WTC11 (cell line): ENCODE results near the gene PRR15L. TPM values are rescaled to one million over a fixed set of nuclear protein-coding genes. Genes with fewer than 3 reads are reported as not detected.

Experiments
- ATAC-seq: fragments of 200-7000 bp; cut with Tn5 transposase; 2 replicates; pipeline ENCODE4 v1.10.0; 2021; ENCODE audit warnings: mild to moderate bottlenecking, moderate library complexity
- CTCF ChIA-PET: fragments of 300-600 bp; sonication (Branson Sonifier 250); formaldehyde crosslinking; loops from one replicate; lab custom pipeline; 2021; ENCODE audit warnings: antibody characterized with exemption; lab: Charles Lee
- POLR2A ChIA-PET: fragments of 350-600 bp; sonication (Branson Sonifier 250); formaldehyde crosslinking; loops from one replicate; lab custom pipeline; 2021; ENCODE audit warnings: antibody characterized with exemption; lab: Charles Lee
- DNase-seq: peaks from one replicate; pipeline ENCODE4 v3.0.0; 2021; ENCODE audit warnings: low spot score
- H3K27ac Mint-ChIP-seq: 2 replicates; pipeline ENCODE4 v1.8.0; 2021; ENCODE audit warnings: mixed read lengths
- H3K27me3 Mint-ChIP-seq: 2 replicates; pipeline ENCODE4 v1.8.0; 2021; ENCODE audit warnings: low read depth, mild to moderate bottlenecking, moderate library complexity, mixed read lengths
- H3K36me3 Mint-ChIP-seq: 2 replicates; pipeline ENCODE4 v1.8.0; 2021; ENCODE audit warnings: mixed read lengths
- H3K4me1 Mint-ChIP-seq: 2 replicates; pipeline ENCODE4 v1.8.0; 2022; ENCODE audit warnings: mixed read lengths
- H3K4me3 Mint-ChIP-seq: 2 replicates; pipeline ENCODE4 v1.8.0; 2021; ENCODE audit warnings: mild to moderate bottlenecking, moderate library complexity, mixed read lengths
- H3K9me3 Mint-ChIP-seq: 2 replicates; pipeline ENCODE4 v1.8.0; 2021; ENCODE audit warnings: mixed read lengths
- ATF3 ChIP-seq: sonication (generic); formaldehyde crosslinking; conservative IDR thresholded peaks from 2 replicates; pipeline ENCODE4 v1.8.1; 2022; ENCODE audit warnings: mild to moderate bottlenecking, missing genetic modification reagents
- CBFB ChIP-seq: sonication (generic); formaldehyde crosslinking; IDR thresholded peaks from 2 replicates; pipeline ENCODE4 v1.8.1; 2022; ENCODE audit warnings: mild to moderate bottlenecking, low read depth, missing genetic modification reagents
- E2F1 ChIP-seq: sonication (generic); formaldehyde crosslinking; IDR thresholded peaks from 2 replicates; pipeline ENCODE4 v1.8.0; 2022; ENCODE audit warnings: mild to moderate bottlenecking, missing genetic modification reagents
- E2F5 ChIP-seq: sonication (generic); formaldehyde crosslinking; IDR thresholded peaks from 2 replicates; pipeline ENCODE4 v1.8.1; 2022; ENCODE audit warnings: mild to moderate bottlenecking, moderate library complexity, missing genetic modification reagents
- FOXJ3 ChIP-seq: sonication (generic); formaldehyde crosslinking; IDR thresholded peaks from 2 replicates; pipeline ENCODE4 v1.9.0; 2021; ENCODE audit warnings: missing genetic modification reagents, mild to moderate bottlenecking, borderline replicate concordance
- HMGA2 ChIP-seq: fragments of 250-450 bp; sonication (Bioruptor Pico); IDR thresholded peaks from 2 replicates; pipeline ENCODE4 v1.4.0; 2021; ENCODE audit warnings: mild to moderate bottlenecking, moderate library complexity
- JAZF1 ChIP-seq: fragments of 250-450 bp; sonication (Bioruptor Pico); IDR thresholded peaks from 2 replicates; pipeline ENCODE4 v1.9.0; 2021; ENCODE audit warnings: moderate library complexity, mild to moderate bottlenecking, inconsistent platforms
- JUN ChIP-seq: sonication (generic); formaldehyde crosslinking; IDR thresholded peaks from 2 replicates; pipeline ENCODE4 v1.8.0; 2023; ENCODE audit warnings: mild to moderate bottlenecking, missing genetic modification reagents
- MYBL2 ChIP-seq: sonication (generic); formaldehyde crosslinking; IDR thresholded peaks from 2 replicates; pipeline ENCODE4 v1.8.1; 2023; ENCODE audit warnings: mild to moderate bottlenecking, moderate library complexity, missing genetic modification reagents
- ZBTB21 ChIP-seq: sonication (generic); formaldehyde crosslinking; IDR thresholded peaks from 2 replicates; pipeline ENCODE4 v1.8.1; 2023; ENCODE audit warnings: mild to moderate bottlenecking, missing genetic modification reagents, borderline replicate concordance
- ZNF281 ChIP-seq: sonication (generic); formaldehyde crosslinking; IDR thresholded peaks from 2 replicates; pipeline ENCODE4 v1.8.0; 2023; ENCODE audit warnings: mild to moderate bottlenecking, missing genetic modification reagents
- ZNF532 ChIP-seq: fragments of 250-450 bp; sonication (Bioruptor Pico); IDR thresholded peaks from 2 replicates; pipeline ENCODE4 v1.9.0; 2021; ENCODE audit warnings: mild to moderate bottlenecking, borderline replicate concordance
- total RNA-seq: library from RNA; stranded (reverse); gene quantifications from 3 replicates; pipeline ENCODE4 v1.2.3, GENCODE V29; 2021

Gene PRR15L
- total RNA-seq, 1 experiment from 2014 or later, result 0.59 TPM

GRCh38 chr17:47906443-47906842 lies 51.2 kb downstream of the PRR15L start:
- H3K4me1 Mint-ChIP-seq, result peaks cover 29% of the 10 kb centered on the region
- H3K36me3 Mint-ChIP-seq, result peaks cover 3% of the 10 kb centered on the region; the same call in 1 of the 2 replicates
- H3K9me3 Mint-ChIP-seq, result no peaks in the 10 kb centered on the region
- 0 out of 2 replicates have a peak overlapping the region, but pooled peaks have one; percentile 47 for H3K27ac Mint-ChIP-seq
- no peaks in the 10 kb centered on the region for H3K27me3 Mint-ChIP-seq
- no peak overlapping the region for H3K4me3 Mint-ChIP-seq
- ChIA-PET CTCF (interaction anchor here (1.1 to 2.1 kb wide), 3 partner anchors 17 to 64 kb away, joined by 3 to 7 read pairs (median 5); partner anchors contain the start of gene CDK5RAP3), POLR2A (no interaction called here)
- TF ChIP-seq JUN (CRISPR knock-in tag), result no peak
- TF ChIP-seq HMGA2 (CRISPR knock-in tag), result no peak
- TF ChIP-seq JAZF1 (CRISPR knock-in tag), result no peak
- TF ChIP-seq, all 79 proteins: peak for 0
- no peak for ATAC-seq
- DNase-seq, result no peak

- TF ChIP-seq ZNF532, result no peak
- TF ChIP-seq MYBL2 (CRISPR knock-in tag), result no peak
- no peak for TF ChIP-seq ATF3 (CRISPR knock-in tag)
- TF ChIP-seq E2F1, result no peak
- TF ChIP-seq ZNF281 (CRISPR knock-in tag), result no peak
- TF ChIP-seq CBFB (CRISPR knock-in tag), result no peak
- no peak for TF ChIP-seq FOXJ3 (CRISPR knock-in tag)
- TF ChIP-seq ZBTB21 (CRISPR knock-in tag), result no peak
- TF ChIP-seq E2F5, result no peak
- TF ChIP-seq, all 79 proteins: peak for 0
- peaks cover 3% of the 10 kb centered on the region; the same call in 1 of the 2 replicates for H3K36me3 Mint-ChIP-seq
- ChIA-PET CTCF (interaction anchor here (0.9 to 2.1 kb wide), 6 partner anchors 16 to 65 kb away, joined by 4 to 11 read pairs (median 5); partner anchors contain the start of genes CDK5RAP3 and SCRN2), POLR2A (interaction anchor here (1.7 kb wide), 1 partner anchor 54 kb away, joined by 4 read pairs; the partner anchor contains the start of gene SP6)
- peaks cover 40% of the 10 kb centered on the region for H3K4me1 Mint-ChIP-seq
- H3K27ac Mint-ChIP-seq, result peak overlapping the region; percentile 2
- H3K9me3 Mint-ChIP-seq, result no peaks in the 10 kb centered on the region
- no peak for ATAC-seq
- no peak overlapping the region for H3K4me3 Mint-ChIP-seq
- no peak for DNase-seq
- H3K27me3 Mint-ChIP-seq, result no peaks in the 10 kb centered on the region
Observed at GRCh38 chr17:47905221-47905733, 52.4 kb downstream of the PRR15L start.
